H9 (cell line): ENCODE measurements around the gene AKNA. TPM values are rescaled to one million over a fixed set of nuclear protein-coding genes. Genes with fewer than 3 reads are reported as not detected.

ENCODE experiments used
- DNase-seq: peaks from one replicate; pipeline ENCODE4 v3.0.0-alpha.2; 2017
- H2AFZ ChIP-seq: one replicate; pipeline ENCODE4 v1.6.1; 2013; ENCODE audit warnings: mild to moderate bottlenecking, low read length, control low read depth, moderate library complexity
- H2AK5ac ChIP-seq: 2 replicates; pipeline ENCODE4 v1.6.1; 2013; ENCODE audit warnings: low read length, control low read depth, mixed read lengths; ENCODE audit not compliant: insufficient read length
- H2BK120ac ChIP-seq: one replicate; pipeline ENCODE4 v1.6.1; 2013; ENCODE audit warnings: low read depth, mild to moderate bottlenecking, low read length, control low read depth, inconsistent platforms; ENCODE audit not compliant: poor library complexity, severe bottlenecking
- H2BK12ac ChIP-seq: 2 replicates; pipeline ENCODE4 v1.6.1; 2013; ENCODE audit warnings: low read length, control low read depth, mixed read lengths, low read depth; ENCODE audit not compliant: insufficient read length
- H2BK15ac ChIP-seq: 2 replicates; pipeline ENCODE4 v1.6.1; 2013; ENCODE audit warnings: low read depth, low read length, control low read depth
- H2BK20ac ChIP-seq: one replicate; pipeline ENCODE4 v1.6.1; 2013; ENCODE audit warnings: low read depth, mild to moderate bottlenecking, low read length, control low read depth, inconsistent platforms; ENCODE audit not compliant: poor library complexity, severe bottlenecking
- H2BK5ac ChIP-seq: 2 replicates; pipeline ENCODE4 v1.6.1; 2013; ENCODE audit warnings: low read length, control low read depth, mixed read lengths; ENCODE audit not compliant: insufficient read length
- H3K14ac ChIP-seq: 2 replicates; pipeline ENCODE4 v1.6.1; 2013; ENCODE audit warnings: low read length, control low read depth; ENCODE audit not compliant: insufficient read depth
- H3K18ac ChIP-seq: 2 replicates; pipeline ENCODE4 v1.6.1; 2013; ENCODE audit warnings: low read depth, mild to moderate bottlenecking, mixed read lengths, low read length, control low read depth; ENCODE audit not compliant: insufficient read length
- H3K23ac ChIP-seq: 2 replicates; pipeline ENCODE4 v1.6.1; 2013; ENCODE audit warnings: low read length, control low read depth, mixed read lengths, low read depth; ENCODE audit not compliant: insufficient read length
- H3K23me2 ChIP-seq: 2 replicates; pipeline ENCODE4 v1.6.1; 2013; ENCODE audit warnings: low read depth, mild to moderate bottlenecking, mixed read lengths, low read length, control low read depth; ENCODE audit not compliant: insufficient read length, poor library complexity, severe bottlenecking
- H3K27ac ChIP-seq: 2 replicates; pipeline ENCODE4 v1.5.1; 2013; ENCODE audit warnings: low read length, control low read depth, mixed read lengths, low read depth; ENCODE audit not compliant: insufficient read length
- H3K27me3 ChIP-seq: 2 replicates; pipeline ENCODE4 v1.6.1; 2013; ENCODE audit warnings: low read length, control low read depth, inconsistent platforms; ENCODE audit not compliant: insufficient read depth
- H3K4ac ChIP-seq: 2 replicates; pipeline ENCODE4 v1.6.1; 2013; ENCODE audit warnings: low read depth, mild to moderate bottlenecking, control low read depth, inconsistent platforms, low read length, moderate library complexity
- H3K4me1 ChIP-seq: 2 replicates; pipeline ENCODE4 v1.6.1; 2013; ENCODE audit warnings: low read length, control low read depth, inconsistent platforms; ENCODE audit not compliant: insufficient read depth
- H3K4me2 ChIP-seq: 2 replicates; pipeline ENCODE4 v1.6.1; 2013; ENCODE audit warnings: low read length, control low read depth, mixed read lengths; ENCODE audit not compliant: insufficient read length, insufficient read depth
- H3K56ac ChIP-seq: 2 replicates; pipeline ENCODE4 v1.6.1; 2013; ENCODE audit warnings: low read depth, mild to moderate bottlenecking, mixed read lengths, low read length, control low read depth; ENCODE audit not compliant: insufficient read length
- H3K79me1 ChIP-seq: 2 replicates; pipeline ENCODE4 v1.6.1; 2013; ENCODE audit warnings: low read depth, mild to moderate bottlenecking, moderate library complexity, low read length, control low read depth, inconsistent platforms; ENCODE audit not compliant: insufficient read depth, poor library complexity, severe bottlenecking
- H3K79me2 ChIP-seq: 2 replicates; pipeline ENCODE4 v1.6.1; 2013; ENCODE audit warnings: low read length, control low read depth, inconsistent platforms; ENCODE audit not compliant: insufficient read depth
- H3K9ac ChIP-seq: 2 replicates; pipeline ENCODE4 v1.6.1; 2013; ENCODE audit warnings: low read length, control low read depth, mixed read lengths; ENCODE audit not compliant: insufficient read length; ENCODE audit errors: extremely low read depth
- H3K9me3 ChIP-seq: one replicate; pipeline ENCODE4 v1.6.1; 2013; ENCODE audit warnings: low read depth, low read length, inconsistent platforms; ENCODE audit not compliant: control insufficient read depth
- H3T11ph ChIP-seq: one replicate; pipeline ENCODE4 v1.6.1; 2013; ENCODE audit warnings: mild to moderate bottlenecking, low read length, control low read depth, inconsistent platforms
- H4K20me1 ChIP-seq: one replicate; pipeline ENCODE4 v1.6.1; 2013; ENCODE audit not compliant: control insufficient read depth, insufficient read length, insufficient read depth
- H4K5ac ChIP-seq: 2 replicates; pipeline ENCODE4 v1.6.1; 2013; ENCODE audit warnings: low read depth, mild to moderate bottlenecking, mixed read lengths, low read length, control low read depth; ENCODE audit not compliant: insufficient read length
- H4K8ac ChIP-seq: replicated peaks from 2 replicates; pipeline ENCODE4 v1.6.1; 2013; ENCODE audit warnings: low read length, control low read depth, mixed read lengths, low read depth; ENCODE audit not compliant: insufficient read length
- H4K91ac ChIP-seq: 2 replicates; pipeline ENCODE4 v1.6.1; 2013; ENCODE audit warnings: low read depth, mild to moderate bottlenecking, moderate library complexity, mixed read lengths, low read length, control low read depth; ENCODE audit not compliant: insufficient read length
- H3K27ac Mint-ChIP-seq, 3 experiments: 2 replicates in 2 of 3; 3 replicates in 1 of 3; pipeline ENCODE4 v1.8.0; 2020 to 2021; ENCODE audit warnings: mixed read lengths in 3 of 3, mild to moderate bottlenecking in 1 of 3, moderate library complexity in 1 of 3
- H3K27me3 Mint-ChIP-seq: 2 replicates; pipeline ENCODE4 v1.8.0; 2021; ENCODE audit warnings: low read depth, mild to moderate bottlenecking, moderate library complexity, mixed read lengths
- H3K36me3 Mint-ChIP-seq, 3 experiments: 2 replicates in 2 of 3; 3 replicates in 1 of 3; pipeline ENCODE4 v1.8.0; 2020 to 2021; ENCODE audit warnings: low read depth in 3 of 3, mixed read lengths in 3 of 3; ENCODE audit not compliant: insufficient read depth in 1 of 3
- H3K4me1 Mint-ChIP-seq, 2 experiments: 2 replicates each; pipeline ENCODE4 v1.8.0; 2020; ENCODE audit warnings: mixed read lengths in 2 of 2
- H3K4me3 Mint-ChIP-seq, 2 experiments: 2 replicates in 1 of 2; 3 replicates in 1 of 2; pipeline ENCODE4 v1.8.0; 2020 to 2021; ENCODE audit warnings: mild to moderate bottlenecking in 2 of 2, mixed read lengths in 2 of 2, moderate library complexity in 1 of 2
- H3K9me3 Mint-ChIP-seq, 2 experiments: 2 replicates in 1 of 2; 3 replicates in 1 of 2; pipeline ENCODE4 v1.8.0; 2020; ENCODE audit warnings: mild to moderate bottlenecking in 2 of 2, mixed read lengths in 2 of 2, moderate library complexity in 1 of 2
- CTCF ChIP-seq: fragments of 200-600 bp; sonication (generic); conservative IDR thresholded peaks from 3 replicates; pipeline ENCODE4 v1.8.0; 2021; ENCODE audit warnings: antibody characterized with exemption, mild to moderate bottlenecking
- WGBS: extraction: QIAGEN DNeasy Blood & Tissue Kit; methylation state at CpG from one replicate; pipeline ENCODE4 v1.1.7; 2013; ENCODE audit warnings: missing lambda C conversion rate, low lambda C conversion rate, mixed read lengths; ENCODE audit not compliant: insufficient read length; ENCODE audit errors: extremely low coverage; 5-methylcytosine and 5-hydroxymethylcytosine counted together
- total RNA-seq: library from RNA; stranded (reverse); gene quantifications from 2 replicates; pipeline ENCODE4 v1.2.1, GENCODE V29; 2021

Gene AKNA
- total RNA-seq, 1 experiment from 2014 or later = 19.7 TPM

DNA sequence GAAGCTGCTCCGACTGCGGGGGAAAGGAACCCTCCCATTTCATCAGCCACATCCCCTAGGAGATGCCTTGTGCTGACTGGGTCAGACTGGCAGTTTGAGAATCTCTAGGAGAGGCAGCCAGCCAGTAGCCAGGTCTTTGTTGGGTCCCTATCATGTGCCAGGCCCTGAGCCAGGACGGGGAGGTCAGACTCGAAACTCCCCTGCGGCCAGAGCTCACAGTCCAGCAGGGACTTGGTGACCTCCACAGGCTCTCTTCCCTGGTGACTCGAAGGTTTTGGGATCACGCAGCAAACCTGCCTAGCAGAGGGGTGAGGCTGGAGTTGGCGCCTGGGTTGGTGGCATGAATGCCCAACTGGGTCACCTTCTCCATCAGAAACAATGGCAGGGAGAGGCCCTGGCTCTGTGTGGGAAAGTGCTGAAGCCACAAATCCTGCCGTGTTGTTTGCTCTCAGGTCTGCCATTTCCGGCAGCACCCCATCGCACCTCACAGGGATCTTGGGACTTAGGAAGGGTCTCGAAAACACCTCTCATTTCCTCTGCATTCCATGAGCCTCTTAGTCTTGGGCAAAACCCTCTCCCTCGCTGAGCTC, 79.3 kb downstream of the AKNA start:
- Histone ChIP-seq H4K5ac (no peak overlapping the region), H3K56ac (no peak overlapping the region), H3K27ac (no peak overlapping the region), H4K91ac (no peak overlapping the region), H3K4me2 (no peak overlapping the region), H2AFZ (no peak overlapping the region), H2BK15ac (no peak overlapping the region), H3K79me1 (no peaks in the 10 kb centered on the region), H2AK5ac (no peak overlapping the region), H2BK20ac (no peak overlapping the region), H3K23ac (no peak overlapping the region), H3K79me2 (no peaks in the 10 kb centered on the region), H3T11ph (no peak overlapping the region), H2BK120ac (no peak overlapping the region), H3K27me3 (no peaks in the 10 kb centered on the region), H2BK12ac (no peak overlapping the region), H3K9ac (no peak overlapping the region), H3K23me2 (no peaks in the 10 kb centered on the region), H4K8ac (no peak overlapping the region), H3K9me3 (no peaks in the 10 kb centered on the region), H3K14ac (no peak overlapping the region; the same call in 1 of the 2 replicates), H3K18ac (no peak overlapping the region), H2BK5ac (no peak overlapping the region), H4K20me1 (no peaks in the 10 kb centered on the region), H3K4me1 (no peaks in the 10 kb centered on the region), H3K4ac (no peak overlapping the region)
- Mint-ChIP-seq H3K4me3 (no peak overlapping the region), H3K36me3 (peaks cover 0 to 7% (median 0%) of the 10 kb centered on the region in 3 experiments; a peak in 3 of 7 replicates), H3K9me3 (no peaks in the 10 kb centered on the region), H3K27me3 (no peaks in the 10 kb centered on the region), H3K27ac (no peak overlapping the region), H3K4me1 (peaks cover 4 to 7% of the 10 kb centered on the region in 2 experiments; a peak in 3 of 4 replicates)
- no peak for DNase-seq
- WGBS = no CpG with 5 or more reads among the region's 13 CpGs
- no peak for TF ChIP-seq CTCF
